ENCODE data around the gene PTPRZ1. TPM values are rescaled to one million over a fixed set of nuclear protein-coding genes. Genes with fewer than 3 reads are reported as not detected.

The PTPRZ1 gene
- total and polyA plus RNA-seq, 7 donors: 0.01 to 0.30 (median 0.08) TPM; not detected in 4

DNA sequence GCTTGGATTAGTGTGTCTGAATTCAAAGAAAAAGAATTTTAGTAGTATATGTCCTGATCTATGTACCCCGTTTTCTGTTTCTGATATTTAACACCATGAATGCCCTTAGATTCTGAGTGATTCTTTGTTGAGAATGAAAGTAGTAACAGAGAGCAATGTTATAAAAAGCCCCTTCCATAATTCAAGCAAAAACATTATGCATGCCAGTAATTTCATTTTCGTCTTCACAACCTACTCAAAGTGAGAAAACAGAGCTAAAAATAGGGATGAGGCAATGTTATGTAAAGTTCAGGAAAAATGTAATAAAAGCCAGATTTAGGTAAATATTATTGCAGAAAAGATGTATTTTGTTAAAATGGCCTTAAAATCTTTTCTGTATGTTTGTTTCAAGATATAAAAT, 28.1 kb downstream of the PTPRZ1 start:
- TF ChIP-seq, protein P1, sequence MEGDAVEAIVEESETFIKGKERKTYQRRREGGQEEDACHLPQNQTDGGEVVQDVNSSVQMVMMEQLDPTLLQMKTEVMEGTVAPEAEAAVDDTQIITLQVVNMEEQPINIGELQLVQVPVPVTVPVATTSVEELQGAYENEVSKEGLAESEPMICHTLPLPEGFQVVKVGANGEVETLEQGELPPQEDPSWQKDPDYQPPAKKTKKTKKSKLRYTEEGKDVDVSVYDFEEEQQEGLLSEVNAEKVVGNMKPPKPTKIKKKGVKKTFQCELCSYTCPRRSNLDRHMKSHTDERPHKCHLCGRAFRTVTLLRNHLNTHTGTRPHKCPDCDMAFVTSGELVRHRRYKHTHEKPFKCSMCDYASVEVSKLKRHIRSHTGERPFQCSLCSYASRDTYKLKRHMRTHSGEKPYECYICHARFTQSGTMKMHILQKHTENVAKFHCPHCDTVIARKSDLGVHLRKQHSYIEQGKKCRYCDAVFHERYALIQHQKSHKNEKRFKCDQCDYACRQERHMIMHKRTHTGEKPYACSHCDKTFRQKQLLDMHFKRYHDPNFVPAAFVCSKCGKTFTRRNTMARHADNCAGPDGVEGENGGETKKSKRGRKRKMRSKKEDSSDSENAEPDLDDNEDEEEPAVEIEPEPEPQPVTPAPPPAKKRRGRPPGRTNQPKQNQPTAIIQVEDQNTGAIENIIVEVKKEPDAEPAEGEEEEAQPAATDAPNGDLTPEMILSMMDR (IDR thresholded peaks at IDR 0.05): no peak
- no peaks in the 10 kb centered on the region for H3K36me3 ChIP-seq (ENCODE audit: insufficient read depth in 1 of 2, low read depth in 1 of 2)
- H3K27me3 ChIP-seq (ENCODE audit: insufficient read depth in 3 of 3, low read length in 2 of 3): peaks cover 0 to 2% (median 2%) of the 10 kb centered on the region in 3 donors
- no peak overlapping the region for H3K27ac ChIP-seq
- H3K9me3 ChIP-seq: no peaks in the 10 kb centered on the region
- WGBS, 3 donors: 9 to 22% (median 16%) methylated on average over 2 of the region's 2 CpGs
- DNase-seq: no peak
- no peak overlapping the region for H3K4me3 ChIP-seq
- ATAC-seq: no peak
- intact Hi-C loops (cut with DNase I): no loop called here
- no peaks in the 10 kb centered on the region for H3K4me1 ChIP-seq

DNA sequence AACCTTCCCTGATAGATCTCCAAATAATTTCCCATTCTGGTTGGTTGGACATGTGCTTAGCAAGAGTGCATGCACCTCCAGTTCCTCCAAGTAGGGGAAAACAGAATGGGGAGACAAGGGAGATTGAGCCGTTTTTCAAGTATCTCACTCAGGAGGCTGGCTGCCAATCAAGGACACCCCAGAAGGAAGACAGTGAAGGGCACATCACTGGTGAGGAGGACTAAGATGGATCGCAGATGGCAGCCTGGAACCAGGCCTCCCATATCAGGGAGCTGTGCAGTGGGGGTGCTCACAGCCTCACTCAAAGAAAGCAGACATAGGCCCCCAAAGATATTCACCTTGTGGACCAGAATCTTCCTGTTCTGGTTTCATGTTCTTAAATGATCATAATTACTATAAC, 31.2 kb downstream of the PTPRZ1 start:
- Histone ChIP-seq H3K36me3 (ENCODE audit: insufficient read depth in 1 of 2, low read depth in 1 of 2) (no peaks in the 10 kb centered on the region), H3K9me3 (no peaks in the 10 kb centered on the region), H3K4me3 (no peak overlapping the region), H3K27ac (no peak overlapping the region), H3K27me3 (ENCODE audit: insufficient read depth in 3 of 3, low read length in 2 of 3) (peaks cover 0 to 2% (median 2%) of the 10 kb centered on the region in 3 donors), H3K4me1 (no peaks in the 10 kb centered on the region)
- WGBS, 3 donors: 86 to 94% (median 87%) methylated on average over 2 of the region's 2 CpGs
- no peak for DNase-seq
- ATAC-seq: no peak
- TF ChIP-seq, protein P1 (IDR thresholded peaks at IDR 0.05): no peak
- intact Hi-C loops (cut with DNase I): no loop called here

DNA sequence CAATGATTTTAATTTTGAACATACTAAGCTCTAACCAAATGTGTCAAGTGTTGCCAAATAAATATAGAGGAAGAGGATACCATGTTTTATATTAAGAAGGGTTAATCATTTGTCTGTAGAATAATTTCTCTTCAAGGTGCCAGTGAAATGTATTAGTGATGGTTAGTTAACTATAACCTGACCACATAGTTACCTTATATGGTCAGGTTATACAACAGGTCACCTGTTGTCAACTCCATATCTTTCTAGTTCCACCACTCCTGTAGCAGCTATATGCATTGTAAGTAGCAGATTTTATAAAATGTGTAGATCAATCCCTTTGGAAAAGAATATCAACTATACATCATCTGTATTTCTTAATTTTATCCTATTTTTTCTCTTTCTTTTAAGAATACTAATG, 35.1 kb downstream of the PTPRZ1 start:
- Histone ChIP-seq H3K27me3 (ENCODE audit: insufficient read depth in 3 of 3, low read length in 2 of 3) (peaks cover 0 to 2% (median 0%) of the 10 kb centered on the region in 3 donors), H3K27ac (no peak overlapping the region), H3K36me3 (ENCODE audit: insufficient read depth in 1 of 2, low read depth in 1 of 2) (no peaks in the 10 kb centered on the region), H3K4me1 (no peaks in the 10 kb centered on the region), H3K9me3 (no peaks in the 10 kb centered on the region), H3K4me3 (no peak overlapping the region)
- intact Hi-C loops (cut with DNase I): no loop called here
- TF ChIP-seq, protein P1 (IDR thresholded peaks at IDR 0.05): no peak
- DNase-seq (no peak), ATAC-seq (no peak)

DNA sequence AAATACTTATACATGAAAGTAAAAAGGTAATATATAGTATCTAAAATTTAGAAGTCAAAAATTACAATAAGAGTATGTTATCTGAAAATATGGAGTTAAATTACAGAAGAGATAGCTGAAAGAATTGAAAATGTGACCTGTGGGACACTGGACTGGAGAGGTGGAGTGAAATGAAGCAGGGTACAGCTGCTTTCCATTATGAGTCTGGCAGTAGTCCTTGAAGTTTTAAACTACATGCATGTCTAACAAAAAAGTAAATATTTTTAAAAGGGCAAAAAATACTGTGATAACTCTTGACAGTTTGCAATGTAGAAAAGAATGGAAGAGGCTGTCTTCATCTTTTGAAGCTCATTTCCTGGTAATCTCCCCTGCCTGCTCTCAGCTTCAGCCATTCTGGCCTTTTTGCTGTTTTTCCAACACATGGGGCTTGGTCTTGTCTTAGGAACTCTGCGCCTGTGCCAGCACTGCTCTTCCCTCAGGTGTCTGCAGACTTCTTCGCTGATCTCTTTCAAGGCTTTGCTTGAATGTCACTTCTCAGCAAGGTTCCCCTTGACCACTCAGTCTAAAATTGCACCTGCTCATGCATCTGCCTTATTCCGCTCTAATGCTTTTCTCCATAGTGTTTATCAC, 36.9 kb downstream of the PTPRZ1 start:
- H3K9me3 ChIP-seq: no peaks in the 10 kb centered on the region
- TF ChIP-seq, protein P1 (IDR thresholded peaks at IDR 0.05): no peak
- intact Hi-C loops (cut with DNase I): no loop called here
- no peak overlapping the region for H3K27ac ChIP-seq
- DNase-seq (no peak), ATAC-seq (no peak)
- H3K36me3 ChIP-seq (ENCODE audit: insufficient read depth in 1 of 2, low read depth in 1 of 2): no peaks in the 10 kb centered on the region
- 82 to 86% (median 85%) methylated on average over 3 of the region's 3 CpGs for WGBS, 3 donors
- H3K4me3 ChIP-seq: no peak overlapping the region
- H3K4me1 ChIP-seq: no peaks in the 10 kb centered on the region
- H3K27me3 ChIP-seq (ENCODE audit: insufficient read depth in 3 of 3, low read length in 2 of 3): peaks cover 0 to 2% (median 0%) of the 10 kb centered on the region in 3 donors
